ENCODE data around the gene MAP2K7. TPM values are rescaled to one million over a fixed set of nuclear protein-coding genes. Genes with fewer than 3 reads are reported as not detected.
"Not testable (repeated sequence)": the region's sequence is repeated elsewhere in the genome, so short reads cannot be mapped to it uniquely, and the experiment has no call there.

Gene MAP2K7
- total RNA-seq, 1 donor from 2014 or later: 42.1 TPM

DNA sequence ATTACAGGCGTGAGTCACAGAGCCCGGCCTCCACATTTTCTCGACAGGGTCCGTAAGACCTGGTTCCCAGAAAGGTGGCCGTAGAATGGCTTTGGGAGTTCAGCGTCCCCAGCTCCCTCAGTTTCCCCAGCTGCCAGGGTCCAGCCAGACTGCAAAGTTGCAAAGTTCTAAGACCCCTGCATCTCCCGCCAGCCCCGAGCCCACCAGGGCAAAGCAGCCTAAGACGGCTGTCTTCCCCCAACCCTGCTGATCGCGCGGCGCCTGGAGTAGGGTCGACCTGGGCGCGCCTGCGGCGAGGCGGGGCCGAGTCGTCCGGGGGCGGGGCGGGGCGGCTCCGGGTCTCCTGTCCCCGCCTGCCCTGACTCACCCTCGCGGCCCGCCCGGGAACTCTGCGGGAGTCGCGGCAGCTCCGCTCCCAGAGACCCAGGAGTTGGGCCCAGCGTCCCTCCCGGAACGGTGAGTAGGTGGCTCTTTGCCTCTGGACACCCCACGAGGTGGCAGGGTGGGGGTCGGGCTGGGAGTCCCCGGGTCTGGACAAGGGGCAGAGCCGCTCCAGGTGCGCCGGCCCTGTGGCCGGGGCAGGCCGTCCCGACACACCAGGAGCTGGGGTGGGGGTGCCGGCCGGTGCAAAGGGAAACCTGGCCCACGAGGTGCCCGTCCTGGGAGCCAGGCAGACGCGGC is 15.4 kb upstream of the MAP2K7 start, which contains the start of gene LRRC8E:
Gene LRRC8E (plus strand): TSS at position 366 of the 681 bp plus-strand sequence. CDS start 7,094 bp downstream, outside the sequence.
- Mint-ChIP-seq H3K4me1 (ENCODE audit: unreplicated experiment) (peaks cover 15% of the 10 kb centered on the region), H3K4me3 (ENCODE audit: unreplicated experiment) (peak within 1 kb of the TSS; percentile 55), H3K9me3 (ENCODE audit: unreplicated experiment) (no peaks in the 10 kb centered on the region), H3K36me3 (ENCODE audit: unreplicated experiment) (no peaks in the 10 kb centered on the region), H3K27me3 (ENCODE audit: unreplicated experiment) (no peaks in the 10 kb centered on the region), H3K27ac (ENCODE audit: unreplicated experiment) (no peak within 1 kb of the TSS)
- TF ChIP-seq, protein P1, sequence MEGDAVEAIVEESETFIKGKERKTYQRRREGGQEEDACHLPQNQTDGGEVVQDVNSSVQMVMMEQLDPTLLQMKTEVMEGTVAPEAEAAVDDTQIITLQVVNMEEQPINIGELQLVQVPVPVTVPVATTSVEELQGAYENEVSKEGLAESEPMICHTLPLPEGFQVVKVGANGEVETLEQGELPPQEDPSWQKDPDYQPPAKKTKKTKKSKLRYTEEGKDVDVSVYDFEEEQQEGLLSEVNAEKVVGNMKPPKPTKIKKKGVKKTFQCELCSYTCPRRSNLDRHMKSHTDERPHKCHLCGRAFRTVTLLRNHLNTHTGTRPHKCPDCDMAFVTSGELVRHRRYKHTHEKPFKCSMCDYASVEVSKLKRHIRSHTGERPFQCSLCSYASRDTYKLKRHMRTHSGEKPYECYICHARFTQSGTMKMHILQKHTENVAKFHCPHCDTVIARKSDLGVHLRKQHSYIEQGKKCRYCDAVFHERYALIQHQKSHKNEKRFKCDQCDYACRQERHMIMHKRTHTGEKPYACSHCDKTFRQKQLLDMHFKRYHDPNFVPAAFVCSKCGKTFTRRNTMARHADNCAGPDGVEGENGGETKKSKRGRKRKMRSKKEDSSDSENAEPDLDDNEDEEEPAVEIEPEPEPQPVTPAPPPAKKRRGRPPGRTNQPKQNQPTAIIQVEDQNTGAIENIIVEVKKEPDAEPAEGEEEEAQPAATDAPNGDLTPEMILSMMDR (IDR thresholded peaks at IDR 0.05): no peak
- no peak for DNase-seq (ENCODE audit: extremely low spot score, unreplicated experiment)

GRCh38 chr19:7888826-7889217 is 14.9 kb upstream of the MAP2K7 start:
- peak overlapping the region; percentile 55 for H3K4me3 Mint-ChIP-seq (ENCODE audit: unreplicated experiment)
- peaks cover 13% of the 10 kb centered on the region for H3K4me1 Mint-ChIP-seq (ENCODE audit: unreplicated experiment)
- no peaks in the 10 kb centered on the region for H3K9me3 Mint-ChIP-seq (ENCODE audit: unreplicated experiment)
- no peaks in the 10 kb centered on the region for H3K36me3 Mint-ChIP-seq (ENCODE audit: unreplicated experiment)
- DNase-seq (ENCODE audit: extremely low spot score, unreplicated experiment): no peak
- no peak overlapping the region for H3K27ac Mint-ChIP-seq (ENCODE audit: unreplicated experiment)
- TF ChIP-seq, protein P1 (IDR thresholded peaks at IDR 0.05): no peak
- no peaks in the 10 kb centered on the region for H3K27me3 Mint-ChIP-seq (ENCODE audit: unreplicated experiment)

DNA sequence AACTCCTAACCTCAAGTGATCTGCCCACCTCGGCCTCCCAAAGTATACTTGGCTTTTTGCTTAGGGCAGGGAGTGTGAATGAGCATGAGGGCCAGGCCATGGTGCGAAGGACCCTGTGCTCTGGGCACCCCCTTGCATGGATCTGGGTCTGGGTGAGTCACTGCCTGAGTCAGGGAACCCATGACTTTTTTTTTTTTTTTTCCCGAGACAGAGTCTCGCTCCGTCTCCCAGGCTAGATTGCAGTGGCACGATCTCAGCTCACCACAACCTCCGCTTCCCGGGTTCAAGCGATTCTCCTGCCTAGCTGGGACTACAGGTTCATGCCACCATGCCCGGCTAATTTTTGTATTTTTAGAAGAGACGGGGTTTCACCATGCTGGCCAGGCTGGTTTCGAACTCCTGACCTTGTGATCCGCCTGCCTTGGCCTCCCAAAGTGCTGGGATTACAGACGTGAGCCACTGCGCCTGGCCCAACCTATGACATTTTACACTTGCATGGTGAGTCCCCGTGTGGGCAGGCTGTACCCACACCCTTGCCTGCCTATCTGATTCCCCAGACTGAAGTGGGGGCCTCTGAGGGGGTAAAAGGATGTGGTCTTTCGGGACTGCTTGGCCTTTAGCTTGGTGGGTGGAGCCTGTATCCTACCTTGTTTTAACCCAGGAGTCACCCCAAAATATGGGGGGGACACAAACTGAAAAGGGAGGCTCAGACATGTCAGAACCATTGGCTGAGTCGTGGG is 10.1 kb upstream of the MAP2K7 start:
- DNase-seq (ENCODE audit: extremely low spot score, unreplicated experiment); H3K4me3 Mint-ChIP-seq (ENCODE audit: unreplicated experiment); H3K27me3 Mint-ChIP-seq (ENCODE audit: unreplicated experiment); H3K27ac Mint-ChIP-seq (ENCODE audit: unreplicated experiment); H3K36me3 Mint-ChIP-seq (ENCODE audit: unreplicated experiment); H3K9me3 Mint-ChIP-seq (ENCODE audit: unreplicated experiment): not testable (repeated sequence)
- peaks cover 10% of the 10 kb centered on the region for H3K4me1 Mint-ChIP-seq (ENCODE audit: unreplicated experiment)

DNA sequence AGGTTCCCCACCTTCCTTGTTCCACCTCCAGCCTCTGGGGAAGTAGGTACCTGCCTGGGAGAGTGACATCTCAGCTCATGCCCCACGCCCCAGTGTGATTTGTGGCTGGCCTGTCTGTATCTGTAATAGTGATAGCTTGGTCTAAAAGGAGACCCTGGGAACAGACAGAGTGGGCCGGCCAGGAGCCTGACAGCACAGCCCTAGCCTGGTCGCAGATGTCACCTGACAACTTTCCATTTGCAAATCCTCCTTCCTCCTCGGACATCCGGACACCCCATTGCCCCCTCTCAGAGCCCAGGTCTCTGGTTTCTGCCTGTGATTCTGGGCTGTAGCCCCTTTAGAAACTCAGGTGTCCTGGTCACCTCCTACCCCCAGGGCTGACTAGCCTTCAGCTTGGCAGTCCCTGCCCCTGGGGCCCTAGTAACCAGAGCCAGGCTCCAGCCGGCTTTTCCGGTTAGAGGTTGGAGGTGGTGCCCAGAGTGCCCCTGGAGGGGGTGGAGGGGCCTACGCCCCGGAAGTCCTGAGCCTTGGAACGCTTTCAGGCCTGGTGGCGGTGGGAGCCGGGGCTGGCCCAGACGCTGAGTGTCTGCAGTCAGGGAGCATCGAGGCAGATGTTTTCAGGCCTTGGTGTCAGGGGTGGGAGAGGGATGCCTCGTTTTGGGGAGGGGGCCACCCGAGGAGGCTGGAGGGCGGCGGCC is 8.9 kb upstream of the MAP2K7 start:
- no peak overlapping the region for H3K4me3 Mint-ChIP-seq (ENCODE audit: unreplicated experiment)
- H3K27ac Mint-ChIP-seq (ENCODE audit: unreplicated experiment): no peak overlapping the region

GRCh38 chr19:7895565-7895964 is 8.1 kb upstream of the MAP2K7 start:
- no peak overlapping the region for H3K4me3 Mint-ChIP-seq (ENCODE audit: unreplicated experiment)
- H3K9me3 Mint-ChIP-seq (ENCODE audit: unreplicated experiment): no peaks in the 10 kb centered on the region
- TF ChIP-seq, protein P1 (IDR thresholded peaks at IDR 0.05): no peak
- no peak for DNase-seq (ENCODE audit: extremely low spot score, unreplicated experiment)
- H3K27ac Mint-ChIP-seq (ENCODE audit: unreplicated experiment): no peak overlapping the region
- no peaks in the 10 kb centered on the region for H3K27me3 Mint-ChIP-seq (ENCODE audit: unreplicated experiment)
- H3K4me1 Mint-ChIP-seq (ENCODE audit: unreplicated experiment): peaks cover 6% of the 10 kb centered on the region
- peaks cover 5% of the 10 kb centered on the region for H3K36me3 Mint-ChIP-seq (ENCODE audit: unreplicated experiment)

More for the DNA sequence above, 8.9 kb upstream of the MAP2K7 start:
- TF ChIP-seq, protein P1 (IDR thresholded peaks at IDR 0.05): no peak
- Mint-ChIP-seq H3K36me3 (ENCODE audit: unreplicated experiment) (peaks cover 5% of the 10 kb centered on the region), H3K9me3 (ENCODE audit: unreplicated experiment) (no peaks in the 10 kb centered on the region), H3K27me3 (ENCODE audit: unreplicated experiment) (no peaks in the 10 kb centered on the region), H3K4me1 (ENCODE audit: unreplicated experiment) (peaks cover 6% of the 10 kb centered on the region)
- no peak for DNase-seq (ENCODE audit: extremely low spot score, unreplicated experiment)
